Measurements from ENCODE around the gene SYT17.

DNA sequence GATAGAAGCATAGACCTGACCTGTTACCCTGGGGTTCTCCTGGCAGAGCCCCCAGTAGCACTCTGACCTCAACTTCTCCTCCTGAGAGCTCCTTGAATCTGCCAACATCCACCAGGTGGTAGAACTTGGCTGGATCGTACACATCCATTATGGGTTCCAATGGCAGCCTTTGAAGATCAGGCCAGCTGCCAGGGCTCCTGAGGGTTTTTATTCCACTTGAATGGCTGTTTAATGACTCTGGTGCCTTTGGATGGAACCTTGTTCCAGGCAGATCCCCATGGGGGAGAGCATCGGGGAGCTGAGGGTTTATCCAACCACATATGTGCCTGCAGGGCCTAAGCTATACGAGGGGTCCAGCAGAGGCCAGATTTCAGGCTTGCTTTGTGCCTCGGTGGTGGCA lies 70.4 kb downstream of the SYT17 start:
- TF ChIP-seq POLR2AphosphoS5 (IDR thresholded peaks at IDR 0.05; ENCODE audit: low read depth, low read length) (no peak), POLR2A (IDR thresholded peaks at IDR 0.05; ENCODE audit: low read depth, low read length) (no peak)
